GM13977 (cell line): ENCODE data around the gene ZFHX3.

Source experiments
- DNase-seq: peaks from one replicate; pipeline ENCODE4 v3.0.0; 2012; ENCODE audit warnings: low spot score
- CTCF ChIP-seq: IDR thresholded peaks from 2 replicates; pipeline ENCODE4 v1.5.1; 2012; ENCODE audit warnings: mild to moderate bottlenecking, control low read depth; ENCODE audit not compliant: insufficient read depth; ENCODE audit errors: extremely low read depth, missing control alignments
- in situ Hi-C: fragments of 300-500 bp; cut with MboI; formaldehyde crosslinking; loops from one replicate; pipeline ENCODE4 v1.12.0; 2022; ENCODE audit warnings: low sequenced_read_pairs, low pct_unique_long_range_greater_than_20kb, mixed read lengths, inconsistent platforms; ENCODE audit not compliant: unreplicated experiment

The ZFHX3 gene

DNA sequence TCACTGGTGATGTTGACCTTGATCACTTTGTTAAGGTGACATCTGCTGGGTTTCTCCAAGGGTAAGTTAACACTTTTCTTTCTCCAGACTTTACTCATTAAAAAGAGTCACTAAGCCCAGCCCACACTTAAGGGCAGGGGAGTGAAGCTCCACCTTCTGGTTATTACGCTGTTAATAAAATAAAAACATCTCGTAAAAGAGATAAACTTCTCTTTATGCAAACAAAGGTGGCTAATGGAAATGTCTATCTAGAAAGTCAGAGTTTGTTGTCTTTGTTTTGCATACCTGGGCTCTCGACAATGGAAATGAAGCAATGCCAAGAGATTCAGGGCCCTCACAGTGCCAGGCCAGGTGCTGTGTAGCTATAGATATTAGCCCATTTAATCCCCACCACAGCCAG lies 134.4 kb downstream of the ZFHX3 start:
- DNase-seq: no peak
- in situ Hi-C loops: no loop called here
- no peak for TF ChIP-seq CTCF

DNA sequence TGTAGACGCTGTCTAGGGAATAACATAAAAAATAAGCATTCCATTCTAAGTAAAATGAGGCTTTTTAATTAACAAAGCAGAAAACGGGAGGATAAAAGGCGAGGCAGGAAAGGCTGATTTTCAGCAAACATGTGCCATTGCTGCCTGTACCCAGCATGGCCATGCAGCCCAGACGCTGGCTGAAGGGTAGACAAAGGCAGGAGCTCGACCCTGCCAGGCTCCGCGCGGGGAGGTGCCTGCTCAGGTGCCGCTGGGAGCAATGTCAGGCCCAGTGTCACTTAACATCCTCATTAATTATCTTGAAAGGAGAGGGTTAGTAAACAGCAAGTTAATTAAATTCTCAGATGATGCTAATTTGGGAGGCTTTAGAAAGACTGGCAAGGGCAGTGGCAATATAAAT lies 136.0 kb downstream of the ZFHX3 start:
- DNase-seq: no peak
- no peak for TF ChIP-seq CTCF
- in situ Hi-C loops: no loop called here

DNA sequence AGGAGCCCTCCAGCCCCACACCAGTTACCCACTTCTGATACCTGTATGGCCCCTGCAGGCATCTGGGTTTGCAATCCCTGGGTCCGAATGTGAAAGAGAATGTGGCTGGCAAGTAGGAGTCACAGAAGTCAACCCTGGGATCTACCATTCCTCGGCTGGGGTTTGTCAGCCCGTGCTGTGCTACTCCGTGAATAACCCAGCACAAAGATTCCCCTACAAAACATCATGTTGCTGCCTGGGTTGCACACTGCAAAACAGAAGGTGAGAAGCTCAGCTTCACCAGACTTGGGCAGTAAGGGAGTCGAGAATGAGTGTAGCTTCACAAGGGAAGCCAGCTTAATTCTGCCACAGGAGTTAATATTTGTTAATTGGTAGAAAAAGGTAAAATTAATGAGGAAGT lies 137.1 kb downstream of the ZFHX3 start:
- TF ChIP-seq CTCF: no peak
- in situ Hi-C loops: no loop called here
- DNase-seq: no peak

GRCh38 chr16:72910381-72910780 lies 137.5 kb downstream of the ZFHX3 start:
- DNase-seq: no peak
- in situ Hi-C loops: no loop called here
- no peak for TF ChIP-seq CTCF

- in situ Hi-C loops: no loop called here
- no peak for TF ChIP-seq CTCF
Measured at GRCh38 chr16:72909196-72909595, 138.7 kb downstream of the ZFHX3 start.

DNA sequence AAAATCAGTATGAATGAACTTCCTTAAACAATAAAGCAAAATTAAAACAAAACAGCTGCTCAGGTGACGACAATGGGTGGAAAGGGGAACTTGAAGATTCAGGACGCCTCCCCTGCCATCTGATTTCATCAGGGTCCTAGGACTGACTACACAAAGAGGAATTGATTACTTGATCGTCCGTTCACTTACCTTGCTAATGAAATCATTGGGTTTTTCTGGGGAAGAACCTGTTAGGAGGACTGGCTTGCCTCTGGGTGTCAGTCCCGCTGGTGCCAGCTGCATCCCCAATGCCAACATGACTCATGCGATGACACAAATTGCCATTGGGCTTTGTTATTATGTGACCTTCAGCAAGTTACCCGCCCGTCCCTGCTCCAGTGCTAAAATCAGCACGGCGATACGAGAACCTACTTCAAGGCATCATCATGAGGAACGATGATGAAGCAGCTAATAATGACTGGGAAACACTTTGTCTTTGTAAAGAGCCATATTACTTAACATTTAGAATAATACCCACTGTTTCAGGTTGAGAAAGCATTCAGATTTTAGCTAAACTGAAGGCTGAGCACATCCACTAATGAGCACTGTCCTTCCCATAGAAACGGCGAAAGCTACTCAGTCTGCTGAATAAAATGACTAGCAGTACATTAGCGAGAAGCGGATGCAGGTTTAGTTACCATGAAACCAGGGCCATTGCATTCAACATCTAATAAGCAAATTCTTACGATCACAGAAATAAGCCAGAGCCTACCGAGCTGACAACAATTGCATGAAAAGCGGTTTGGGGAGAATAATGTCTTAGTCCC lies 139.4 kb downstream of the ZFHX3 start:
- no peak for DNase-seq
- TF ChIP-seq CTCF: no peak
- in situ Hi-C loops: no loop called here

More at GRCh38 chr16:72909196-72909595, 138.7 kb downstream of the ZFHX3 start:
- DNase-seq: no peak
